GM12873 (cell line): ENCODE results near the gene MUSK.

Source experiments
- CTCF ChIP-seq: IDR thresholded peaks from 2 replicates; pipeline ENCODE4 v1.5.1; 2012; ENCODE audit warnings: low read depth, mild to moderate bottlenecking, moderate library complexity, low read length, control low read depth; ENCODE audit not compliant: insufficient read depth; ENCODE audit errors: missing control alignments

Gene MUSK

GRCh38 chr9:110748251-110748893 is 79.8 kb downstream of the MUSK start:
- no peak for TF ChIP-seq CTCF

GRCh38 chr9:110750272-110750671 is 81.7 kb downstream of the MUSK start:
- no peak for TF ChIP-seq CTCF

GRCh38 chr9:110751971-110752370 is 83.4 kb downstream of the MUSK start:
- TF ChIP-seq CTCF = no peak

- TF ChIP-seq CTCF = no peak
Observed at GRCh38 chr9:110752766-110753165, 84.2 kb downstream of the MUSK start.

GRCh38 chr9:110753731-110754231 is 85.2 kb downstream of the MUSK start:
- no peak for TF ChIP-seq CTCF

GRCh38 chr9:110755179-110755578 is 86.6 kb downstream of the MUSK start:
- TF ChIP-seq CTCF = no peak

- no peak for TF ChIP-seq CTCF
Observed at GRCh38 chr9:110758201-110758600, 89.6 kb downstream of the MUSK start.

GRCh38 chr9:110762783-110763182 is 94.2 kb downstream of the MUSK start:
- no peak for TF ChIP-seq CTCF
